B cell (primary cell): Measurements from ENCODE around the gene RBP2. TPM values are rescaled to one million over a fixed set of nuclear protein-coding genes. Genes with fewer than 3 reads are reported as not detected.

Experiments used
- ATAC-seq: fragments of 200-7000 bp; cut with Tn5 transposase; one replicate; pipeline ENCODE4 v1.10.0; 2021; ENCODE audit warnings: low read depth, mild to moderate bottlenecking, moderate number of reproducible peaks, moderate library complexity
- CTCF ChIA-PET: fragments of 350-600 bp; sonication (Branson Sonifier 250); formaldehyde crosslinking; loops from one replicate; lab custom pipeline; 2021; ENCODE audit warnings: antibody characterized with exemption, inconsistent platforms; lab: Charles Lee
- POLR2A ChIA-PET: fragments of 350-600 bp; sonication (Branson Sonifier 250); formaldehyde crosslinking; loops from one replicate; lab custom pipeline; 2021; ENCODE audit warnings: antibody characterized with exemption; lab: Charles Lee
- DNase-seq: peaks from one replicate; pipeline ENCODE4 v3.0.0; 2013
- H2AFZ ChIP-seq: 2 replicates; pipeline ENCODE4 v1.6.1; 2012; ENCODE audit warnings: mild to moderate bottlenecking, low read depth, low read length; ENCODE audit not compliant: insufficient read depth, poor library complexity, severe bottlenecking
- H3K27ac ChIP-seq, 2 donors: 1 replicate in 1 of 2; 2 replicates in 1 of 2; pipeline ENCODE4 v1.5.1; 2012 to 2013; ENCODE audit warnings: low read length in 2 of 2, mild to moderate bottlenecking in 2 of 2, moderate library complexity in 1 of 2
- H3K27me3 ChIP-seq, 4 experiments: fragments of 200-600 bp in 1 of 4; sonication (generic) in 1 of 4; replicated peaks in 1 of 4; 1 replicate in 2 of 4; 2 replicates in 2 of 4; pipeline versions ENCODE4 v1.6.1 to v1.7.0; 2013 to 2016; ENCODE audit warnings: low read length in 3 of 4, mild to moderate bottlenecking in 2 of 4, mixed read lengths in 1 of 4, moderate library complexity in 1 of 4; ENCODE audit not compliant: insufficient read depth in 4 of 4, control insufficient read depth in 3 of 4; ENCODE audit errors: control extremely low read depth in 1 of 4
- H3K36me3 ChIP-seq, 2 experiments: replicated peaks in 1 of 2; 1 replicate in 1 of 2; 2 replicates in 1 of 2; pipeline versions ENCODE4 v1.6.1 to v1.7.1; 2013; ENCODE audit warnings: low read length in 1 of 2; ENCODE audit not compliant: insufficient read depth in 2 of 2, control insufficient read depth in 1 of 2; ENCODE audit errors: control extremely low read depth in 1 of 2, extremely low read depth in 1 of 2
- H3K4me1 ChIP-seq, 2 donors: fragments of 200-600 bp in 1 of 2; sonication (generic) in 1 of 2; 1 replicate in 1 of 2; 2 replicates in 1 of 2; pipeline versions ENCODE4 v1.5.1 to v1.6.1; 2013 to 2017; ENCODE audit warnings: low read length in 2 of 2; ENCODE audit not compliant: control insufficient read depth in 2 of 2, insufficient read depth in 2 of 2
- H3K4me2 ChIP-seq: replicated peaks from 2 replicates; pipeline ENCODE3; 2012; ENCODE audit warnings: mild to moderate bottlenecking, low read depth, low read length; ENCODE audit not compliant: poor library complexity, severe bottlenecking
- H3K4me3 ChIP-seq, 5 experiments: fragments of 200-600 bp in 1 of 5; sonication (generic) in 1 of 5; 1 replicate in 3 of 5; 2 replicates in 2 of 5; pipeline versions ENCODE4 v1.5.1 to v1.7.0; 2011 to 2016; ENCODE audit warnings: low read length in 4 of 5, mild to moderate bottlenecking in 4 of 5, low read depth in 2 of 5, control low read depth in 1 of 5, moderate library complexity in 1 of 5; ENCODE audit not compliant: insufficient read depth in 1 of 5; ENCODE audit errors: control extremely low read depth in 1 of 5, extremely low read depth in 1 of 5
- H3K79me2 ChIP-seq: fragments of 200-600 bp; sonication (generic); one replicate; pipeline ENCODE4 v1.6.0; 2016; ENCODE audit warnings: low read length; ENCODE audit not compliant: control insufficient read depth, insufficient read depth
- H3K9ac ChIP-seq: fragments of 200-600 bp; sonication (generic); 2 replicates; pipeline ENCODE4 v1.6.1; 2017; ENCODE audit warnings: mild to moderate bottlenecking, low read length, moderate library complexity
- H3K9me3 ChIP-seq, 3 donors: one replicate each; pipeline versions ENCODE4 v1.6.1 to v1.7.1; 2013; ENCODE audit warnings: low read length in 2 of 3; ENCODE audit not compliant: control insufficient read depth in 2 of 3, insufficient read depth in 1 of 3; ENCODE audit errors: control extremely low read depth in 1 of 3
- H4K20me1 ChIP-seq: 2 replicates; pipeline ENCODE4 v1.6.0; 2012; ENCODE audit warnings: mild to moderate bottlenecking, low read length; ENCODE audit not compliant: insufficient read depth, control insufficient read depth, poor library complexity, severe bottlenecking
- H3K27ac Mint-ChIP-seq: one replicate; pipeline ENCODE4 v1.8.0; 2021; ENCODE audit warnings: mixed read lengths
- H3K27me3 Mint-ChIP-seq: one replicate; pipeline ENCODE4 v1.8.0; 2021; ENCODE audit warnings: mixed read lengths
- H3K4me1 Mint-ChIP-seq: one replicate; pipeline ENCODE4 v1.8.0; 2021; ENCODE audit warnings: mixed read lengths
- H3K4me3 Mint-ChIP-seq: one replicate; pipeline ENCODE4 v1.8.0; 2021; ENCODE audit warnings: mixed read lengths
- H3K9me3 Mint-ChIP-seq: one replicate; pipeline ENCODE4 v1.8.0; 2022; ENCODE audit warnings: mixed read lengths; ENCODE audit not compliant: insufficient read depth
- CTCF ChIP-seq: fragments of 200-600 bp; IDR thresholded peaks from one replicate; pipeline ENCODE4 v1.8.0; 2022; ENCODE audit warnings: antibody characterized with exemption, mild to moderate bottlenecking
- EZH2 ChIP-seq: IDR thresholded peaks from 2 replicates; pipeline ENCODE4 v1.6.1; 2012; ENCODE audit warnings: borderline replicate concordance, low read depth, mild to moderate bottlenecking, moderate library complexity, low read length; ENCODE audit not compliant: insufficient read depth, poor library complexity, severe bottlenecking
- WGBS: methylation state at CpG from one replicate; pipeline ENCODE4 v1.1.5; 2013; ENCODE audit warnings: missing lambda C conversion rate; ENCODE audit not compliant: insufficient coverage; 5-methylcytosine and 5-hydroxymethylcytosine counted together
- intact Hi-C: fragments of 100-400 bp; cut with micrococcal nuclease; formaldehyde crosslinking; loops from one replicate; pipeline ENCODE4 v1.10.0; 2022
- polyA plus RNA-seq: library from polyadenylated mRNA; depleted of rRNA; stranded (reverse); fragments of >200 nt; gene quantifications from 2 replicates; pipeline ENCODE4 v1.2.3, GENCODE V29; 2012
- total RNA-seq, 2 donors: library from RNA; stranded (reverse); fragments of 120-200 nt in 1 of 2; gene quantifications; 1 replicate in 1 of 2; 2 replicates in 1 of 2; pipeline versions ENCODE4 v1.2.3 to v1.2.4, GENCODE V29; 2013 to 2022

The RBP2 gene
- total and polyA plus RNA-seq, 2 donors (not counting 1 experiment from before 2014, with no cell fraction given), result not detected

GRCh38 chr3:139509631-139510030 lies 33.3 kb upstream of the RBP2 start:
- H3K4me3 Mint-ChIP-seq, result no peak overlapping the region
- ATAC-seq (no peak), DNase-seq (no peak)
- no peaks in the 10 kb centered on the region for H4K20me1 ChIP-seq
- no peak overlapping the region for H3K27ac Mint-ChIP-seq
- H3K36me3 ChIP-seq, result no peaks in the 10 kb centered on the region
- no peak overlapping the region for H3K4me3 ChIP-seq
- H3K4me1 ChIP-seq, result no peaks in the 10 kb centered on the region
- no peaks in the 10 kb centered on the region for H3K9me3 Mint-ChIP-seq
- POLR2A ChIA-PET, result no interaction called here
- H3K79me2 ChIP-seq, result no peaks in the 10 kb centered on the region
- H3K27me3 Mint-ChIP-seq, result no peaks in the 10 kb centered on the region
- TF ChIP-seq CTCF, result no peak
- TF ChIP-seq EZH2, result no peak
- H2AFZ ChIP-seq, result no peak overlapping the region
- H3K9me3 ChIP-seq, result no peaks in the 10 kb centered on the region
- H3K27ac ChIP-seq, result no peak overlapping the region
- no peaks in the 10 kb centered on the region for H3K27me3 ChIP-seq
- intact Hi-C loops, result no loop called here
- no CpG with 5 or more reads among the region's 1 CpG for WGBS
- H3K4me2 ChIP-seq, result no peak overlapping the region
- CTCF ChIA-PET, result no interaction called here
- H3K4me1 Mint-ChIP-seq, result no peaks in the 10 kb centered on the region
- no peak overlapping the region for H3K9ac ChIP-seq

DNA sequence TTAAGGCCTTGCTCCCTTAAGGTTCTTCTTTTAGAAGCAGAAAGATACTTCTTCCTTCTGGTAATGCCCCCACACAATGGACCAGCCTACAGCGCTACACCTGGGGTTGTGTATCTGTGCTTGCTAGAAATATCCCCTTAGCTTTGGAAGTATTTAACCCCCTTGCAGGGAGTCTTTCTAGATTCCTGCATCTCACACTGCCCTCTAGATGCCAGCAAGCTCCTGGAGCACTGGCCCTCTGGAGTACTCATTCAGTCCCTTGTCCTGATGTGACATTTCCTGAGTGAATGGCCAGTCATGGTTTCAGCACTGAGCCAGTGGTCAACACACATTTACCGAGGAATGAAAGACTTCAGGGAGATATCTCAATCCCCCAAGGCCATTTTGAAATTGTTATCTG lies 30.4 kb upstream of the RBP2 start:
- no peaks in the 10 kb centered on the region for H3K9me3 ChIP-seq
- no CpG with 5 or more reads among the region's 2 CpGs for WGBS
- DNase-seq (no peak), ATAC-seq (no peak)
- no peaks in the 10 kb centered on the region for H3K4me1 ChIP-seq
- no peaks in the 10 kb centered on the region for H3K36me3 ChIP-seq
- intact Hi-C loops, result no loop called here
- no peak overlapping the region for H3K27ac ChIP-seq
- no peaks in the 10 kb centered on the region for H3K27me3 ChIP-seq
- Mint-ChIP-seq H3K4me3 (no peak overlapping the region), H3K27ac (no peak overlapping the region), H3K4me1 (peaks cover 4% of the 10 kb centered on the region), H3K9me3 (no peaks in the 10 kb centered on the region), H3K27me3 (no peaks in the 10 kb centered on the region)
- CTCF ChIA-PET, result no interaction called here
- no peaks in the 10 kb centered on the region for H4K20me1 ChIP-seq
- no peaks in the 10 kb centered on the region for H3K79me2 ChIP-seq
- H3K9ac ChIP-seq, result no peak overlapping the region
- no peak overlapping the region for H3K4me3 ChIP-seq
- TF ChIP-seq CTCF (no peak), EZH2 (no peak)
- H2AFZ ChIP-seq, result no peak overlapping the region
- POLR2A ChIA-PET, result no interaction called here
- no peak overlapping the region for H3K4me2 ChIP-seq
